A673 (cell line): ENCODE results near the gene LCORL. TPM values are rescaled to one million over a fixed set of nuclear protein-coding genes. Genes with fewer than 3 reads are reported as not detected.

Experiments
- BruUV-seq: library from RNA; stranded (reverse); fragments of 400-500 nt; replicated peaks from 2 replicates; lab custom pipeline; 2021; lab: Mats Ljungman, UMichigan
- CTCF ChIA-PET: fragments of 300-600 bp; sonication (Branson Sonifier 250); formaldehyde crosslinking; loops from one replicate; lab custom pipeline; 2022; ENCODE audit warnings: antibody characterized with exemption; lab: Charles Lee
- POLR2A ChIA-PET: fragments of 300-600 bp; sonication (Branson Sonifier 250); formaldehyde crosslinking; loops from one replicate; lab custom pipeline; 2022; ENCODE audit warnings: antibody characterized with exemption; ENCODE audit not compliant: low non-redundant PET; lab: Charles Lee
- DNase-seq: peaks from one replicate; pipeline ENCODE4 v3.0.0-alpha.2; 2015; ENCODE audit warnings: low spot score
- H3K27ac ChIP-seq: fragments of 200-600 bp; sonication (generic); 2 replicates; pipeline ENCODE4 v1.5.1; 2016; ENCODE audit warnings: mixed run types, low read depth, mild to moderate bottlenecking, mixed read lengths, antibody characterized with exemption, low read length; ENCODE audit not compliant: poor library complexity, severe bottlenecking
- H3K27me3 ChIP-seq: fragments of 200-600 bp; sonication (generic); replicated peaks from 2 replicates; pipeline ENCODE4 v1.6.1; 2017; ENCODE audit warnings: mixed run types, low read depth, mild to moderate bottlenecking, mixed read lengths, antibody characterized with exemption, low read length; ENCODE audit not compliant: insufficient read depth, poor library complexity
- H3K36me3 ChIP-seq: fragments of 200-600 bp; sonication (generic); 2 replicates; pipeline ENCODE4 v1.6.1; 2016; ENCODE audit warnings: mixed run types, mild to moderate bottlenecking, mixed read lengths, antibody characterized with exemption, low read length; ENCODE audit not compliant: insufficient read depth, poor library complexity, severe bottlenecking
- H3K4me1 ChIP-seq: fragments of 200-600 bp; sonication (generic); 2 replicates; pipeline ENCODE4 v1.6.1; 2017; ENCODE audit warnings: mixed run types, mild to moderate bottlenecking, mixed read lengths, antibody characterized with exemption, low read length; ENCODE audit not compliant: insufficient read depth, poor library complexity, severe bottlenecking
- H3K4me3 ChIP-seq: fragments of 200-600 bp; sonication (generic); 2 replicates; pipeline ENCODE4 v1.5.1; 2016; ENCODE audit warnings: low read depth, mixed run types, mild to moderate bottlenecking, mixed read lengths, low read length; ENCODE audit not compliant: poor library complexity, severe bottlenecking
- H3K9me3 ChIP-seq: fragments of 200-600 bp; sonication (generic); 2 replicates; pipeline ENCODE4 v1.6.1; 2016; ENCODE audit warnings: mixed run types, low read depth, mild to moderate bottlenecking, mixed read lengths, antibody characterized with exemption, low read length; ENCODE audit not compliant: poor library complexity, severe bottlenecking
- EZH2 ChIP-seq: fragments of 200-600 bp; sonication (generic); IDR thresholded peaks from 2 replicates; pipeline ENCODE4 v1.6.1; 2017; ENCODE audit warnings: borderline replicate concordance, low read depth, mild to moderate bottlenecking, mixed read lengths, antibody characterized with exemption, low read length; ENCODE audit not compliant: poor library complexity, severe bottlenecking
- intact Hi-C: fragments of 100-400 bp; cut with micrococcal nuclease; formaldehyde crosslinking; loops from one replicate; pipeline ENCODE4 v1.10.0; 2022; ENCODE audit not compliant: unreplicated experiment
- total RNA-seq: library from RNA; stranded (reverse); gene quantifications from 2 replicates; pipeline ENCODE4 v1.2.3, GENCODE V29; 2021
- TF ChIP-seq, protein P1 (sequence below): fragments of 300-800, 200-600 bp; sonication (generic); conservative IDR thresholded peaks from 2 replicates; pipeline ENCODE4 v1.5.1; 2017; ENCODE audit warnings: low read depth, mild to moderate bottlenecking, antibody characterized with exemption, low read length, moderate library complexity, mixed read lengths

Gene LCORL
- total RNA-seq, 1 experiment from 2014 or later = 29.7 TPM

DNA sequence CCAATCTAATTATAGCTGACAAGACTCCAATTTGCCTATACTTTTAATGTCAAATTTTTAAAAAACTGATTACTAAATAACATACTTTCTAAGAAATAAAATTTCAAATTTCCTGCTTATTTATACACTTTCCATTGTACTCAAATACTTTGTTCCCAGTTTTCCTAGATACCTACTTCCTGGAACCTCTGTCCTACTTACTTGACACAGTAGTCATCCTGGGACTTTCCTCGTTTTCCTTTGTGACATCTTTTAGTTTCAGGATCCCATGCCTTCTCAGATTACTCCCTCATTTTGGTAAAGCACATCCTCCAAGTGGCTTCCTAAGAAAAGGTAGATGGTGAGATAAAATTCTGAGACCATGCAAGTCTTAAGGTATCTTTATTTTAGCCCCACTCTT lies 226.8 kb downstream of the LCORL start:
- ChIA-PET CTCF (no interaction called here), POLR2A (no interaction called here)
- no peak overlapping the region for H3K27ac ChIP-seq
- H3K9me3 ChIP-seq = no peaks in the 10 kb centered on the region
- BruUV-seq = no TSS peak
- no peaks in the 10 kb centered on the region for H3K4me1 ChIP-seq
- TF ChIP-seq, protein P1, sequence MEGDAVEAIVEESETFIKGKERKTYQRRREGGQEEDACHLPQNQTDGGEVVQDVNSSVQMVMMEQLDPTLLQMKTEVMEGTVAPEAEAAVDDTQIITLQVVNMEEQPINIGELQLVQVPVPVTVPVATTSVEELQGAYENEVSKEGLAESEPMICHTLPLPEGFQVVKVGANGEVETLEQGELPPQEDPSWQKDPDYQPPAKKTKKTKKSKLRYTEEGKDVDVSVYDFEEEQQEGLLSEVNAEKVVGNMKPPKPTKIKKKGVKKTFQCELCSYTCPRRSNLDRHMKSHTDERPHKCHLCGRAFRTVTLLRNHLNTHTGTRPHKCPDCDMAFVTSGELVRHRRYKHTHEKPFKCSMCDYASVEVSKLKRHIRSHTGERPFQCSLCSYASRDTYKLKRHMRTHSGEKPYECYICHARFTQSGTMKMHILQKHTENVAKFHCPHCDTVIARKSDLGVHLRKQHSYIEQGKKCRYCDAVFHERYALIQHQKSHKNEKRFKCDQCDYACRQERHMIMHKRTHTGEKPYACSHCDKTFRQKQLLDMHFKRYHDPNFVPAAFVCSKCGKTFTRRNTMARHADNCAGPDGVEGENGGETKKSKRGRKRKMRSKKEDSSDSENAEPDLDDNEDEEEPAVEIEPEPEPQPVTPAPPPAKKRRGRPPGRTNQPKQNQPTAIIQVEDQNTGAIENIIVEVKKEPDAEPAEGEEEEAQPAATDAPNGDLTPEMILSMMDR = no peak
- TF ChIP-seq EZH2 = no peak
- intact Hi-C loops = no loop called here
- DNase-seq = no peak
- H3K27me3 ChIP-seq = no peaks in the 10 kb centered on the region
- H3K36me3 ChIP-seq = peaks cover 16% of the 10 kb centered on the region
- no peak overlapping the region for H3K4me3 ChIP-seq

Other genes starting within 250 kb of the LCORL start
- 0.15 and 0.26 TPM in 2 replicates for gene FAM184B, start 240.1 kb downstream of the LCORL start, total RNA-seq
- gene DCAF16, start 211.0 kb downstream of the LCORL start, total RNA-seq = 59.5 and 60.2 TPM in 2 replicates
- 105 and 122 TPM in 2 replicates for gene NCAPG, start 210.8 kb downstream of the LCORL start, total RNA-seq